HG02870 (cell line): ENCODE results near the gene COL25A1.
"Not testable (repeated sequence)": the region's sequence is repeated elsewhere in the genome, so short reads cannot be mapped to it uniquely, and the experiment has no call there.

Source experiments
- ATAC-seq: cut with Tn5 transposase; IDR thresholded peaks from one replicate; pipeline ENCODE4 v1.9.1; 2021; ENCODE audit warnings: mild to moderate bottlenecking, moderate library complexity; ENCODE audit not compliant: unreplicated experiment

The COL25A1 gene

GRCh38 chr4:109020861-109021260, 281.6 kb downstream of the COL25A1 start:
- ATAC-seq, result no peak

DNA sequence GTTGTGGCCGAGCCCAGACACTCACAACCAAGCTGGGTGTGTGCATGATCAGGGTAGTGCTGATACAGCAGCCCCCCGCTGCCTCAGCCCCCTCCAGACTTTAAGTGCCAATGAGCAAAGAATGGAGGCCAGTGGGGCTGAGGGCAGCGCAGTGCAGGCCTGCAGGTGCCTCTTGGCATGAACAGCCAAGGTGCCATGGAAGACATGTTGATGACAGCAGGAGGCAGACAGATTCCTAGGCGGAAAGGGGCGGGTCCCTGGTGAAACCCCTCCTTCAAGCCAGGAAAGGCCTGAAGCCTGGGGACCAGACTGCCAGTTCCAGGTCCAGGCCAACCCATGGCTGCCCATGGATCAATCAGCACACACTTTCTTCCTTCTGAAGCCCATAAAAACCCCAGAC, 286.3 kb downstream of the COL25A1 start:
- no peak for ATAC-seq

GRCh38 chr4:109015413-109015810, 287.0 kb downstream of the COL25A1 start:
- ATAC-seq, result no peak

- no peak for ATAC-seq
These were observed 287.7 kb downstream of the COL25A1 start for GRCh38 chr4:109014593-109015412.

- no peak for ATAC-seq
These were observed 290.1 kb downstream of the COL25A1 start for GRCh38 chr4:109012286-109012880.

- ATAC-seq, result no peak
These were observed 291.0 kb downstream of the COL25A1 start for GRCh38 chr4:109011241-109012026.

GRCh38 chr4:109010521-109010920, 291.9 kb downstream of the COL25A1 start:
- ATAC-seq, result no peak

- ATAC-seq, result no peak
These were observed 292.5 kb downstream of the COL25A1 start for GRCh38 chr4:109009909-109010308.

GRCh38 chr4:109007976-109008375, 294.5 kb downstream of the COL25A1 start:
- ATAC-seq, result no peak

- ATAC-seq, result no peak
These were observed 296.9 kb downstream of the COL25A1 start for GRCh38 chr4:109005523-109005922.

- ATAC-seq, result no peak
These were observed 298.0 kb downstream of the COL25A1 start for GRCh38 chr4:109004418-109004817.

DNA sequence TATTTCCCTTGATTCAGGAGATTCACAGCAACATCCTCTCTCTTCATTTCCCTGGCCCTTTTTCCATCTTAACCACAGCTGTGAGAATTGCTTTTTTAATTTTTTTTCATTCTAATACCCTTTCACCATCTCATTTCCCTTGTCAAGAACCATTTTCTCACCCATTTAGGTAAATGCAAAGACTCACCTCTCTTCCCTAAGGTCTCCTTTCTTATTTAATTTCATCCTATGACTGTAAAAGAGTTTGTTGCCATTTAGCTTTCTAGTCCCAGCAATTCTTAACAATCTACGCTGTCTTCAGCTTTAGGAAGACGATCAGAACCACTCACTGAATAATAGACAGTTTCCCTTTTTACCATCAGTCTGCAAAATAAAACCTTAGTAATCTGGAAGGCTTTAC, 298.5 kb downstream of the COL25A1 start:
- no peak for ATAC-seq

- ATAC-seq, result no peak
These were observed 310.7 kb downstream of the COL25A1 start for GRCh38 chr4:108991551-108992328.

- no peak for ATAC-seq
These were observed 313.8 kb downstream of the COL25A1 start for GRCh38 chr4:108988464-108989195.

DNA sequence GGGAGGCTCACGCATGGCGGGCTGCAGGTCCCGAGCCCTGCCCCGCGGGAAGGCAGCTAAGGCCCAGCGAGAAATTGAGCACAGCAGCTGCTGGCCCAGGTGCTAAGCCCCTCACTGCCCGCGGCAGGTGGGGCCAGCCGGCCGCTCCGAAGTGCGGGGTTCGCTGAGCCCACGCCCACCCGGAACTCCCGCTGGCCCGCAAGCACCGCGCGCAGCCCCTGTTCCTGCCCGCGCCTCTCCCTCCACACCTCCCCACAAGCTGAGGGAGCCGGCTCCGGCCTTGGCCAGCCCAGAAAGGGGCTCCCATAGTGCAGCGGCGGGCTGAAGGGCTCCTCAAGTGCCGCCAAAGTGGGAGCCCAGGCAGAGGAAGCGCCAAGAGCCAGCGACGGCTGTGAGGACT, 318.0 kb downstream of the COL25A1 start:
- not testable (repeated sequence) for ATAC-seq

- no peak for ATAC-seq
These were observed 319.9 kb downstream of the COL25A1 start for GRCh38 chr4:108982402-108983185.

DNA sequence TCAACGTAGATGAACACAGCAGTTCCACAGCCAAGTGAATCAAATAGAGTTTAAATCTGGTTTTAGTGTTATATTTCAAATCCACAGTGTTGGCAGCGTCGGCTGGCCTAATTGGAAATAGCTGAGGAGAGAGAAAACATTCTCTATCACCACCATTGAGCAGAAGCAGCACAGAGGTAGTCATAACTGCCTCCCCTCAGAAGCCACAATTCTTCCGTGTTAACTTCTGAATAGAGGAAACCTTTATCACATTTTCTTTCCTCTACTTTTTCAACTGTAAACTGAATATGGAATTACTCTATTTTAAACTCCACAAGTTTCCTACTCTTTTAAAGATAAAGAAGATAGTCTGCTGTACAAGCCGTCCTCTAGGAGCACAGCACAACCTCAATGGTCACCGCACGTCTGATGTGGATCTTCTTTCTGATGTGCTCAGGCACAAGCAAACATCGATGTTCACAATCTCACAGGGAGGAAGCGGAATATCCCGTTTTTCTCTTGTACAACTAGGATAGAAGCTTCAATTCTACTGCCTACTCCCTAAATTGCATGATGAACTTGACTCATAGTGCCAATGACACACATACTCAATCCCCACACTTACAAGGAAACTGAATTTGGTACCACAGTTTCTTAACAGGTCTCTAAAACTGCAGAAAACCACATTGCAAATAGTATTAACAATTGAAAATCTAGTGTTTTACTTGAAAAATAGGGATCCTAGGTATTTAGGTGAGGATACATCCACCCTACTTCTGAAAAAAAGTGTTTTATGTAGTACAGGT, 321.8 kb downstream of the COL25A1 start:
- ATAC-seq, result no peak

DNA sequence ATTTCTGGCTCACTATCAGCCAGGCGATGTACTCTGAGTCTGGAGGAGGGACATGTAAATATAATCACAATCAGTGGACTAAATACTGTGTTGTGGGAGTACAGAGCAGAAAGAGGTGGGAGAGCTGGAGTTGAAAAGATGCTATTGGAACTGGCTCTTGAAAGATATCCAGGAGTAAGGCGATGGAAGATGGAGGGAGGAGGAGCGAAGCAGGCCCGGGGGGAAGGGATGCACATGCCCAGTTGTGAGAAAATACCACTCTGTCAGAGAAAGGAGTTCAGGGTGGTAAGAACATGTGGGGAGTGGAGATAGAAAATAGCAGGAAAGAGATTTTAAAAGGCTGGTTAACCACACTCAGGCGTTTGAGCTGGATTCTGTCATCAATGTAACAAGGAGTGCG, 322.7 kb downstream of the COL25A1 start:
- ATAC-seq, result no peak

- no peak for ATAC-seq
These were observed 324.4 kb downstream of the COL25A1 start for GRCh38 chr4:108978066-108978465.
